HG02884 (cell line): Measurements from ENCODE around the gene NDUFS7.

Experiments used
- ATAC-seq: cut with Tn5 transposase; IDR thresholded peaks from one replicate; pipeline ENCODE4 v1.9.1; 2021; ENCODE audit warnings: mild to moderate bottlenecking, moderate library complexity; ENCODE audit not compliant: unreplicated experiment

NDUFS7 gene

GRCh38 chr19:1384478-1385110 lies 887 bp downstream of the NDUFS7 start:
- ATAC-seq: no peak

- ATAC-seq: no peak
Observed at GRCh38 chr19:1385816-1386215, 2.1 kb downstream of the NDUFS7 start.

- ATAC-seq: no peak
Observed at GRCh38 chr19:1386945-1387683, 3.4 kb downstream of the NDUFS7 start.

GRCh38 chr19:1387684-1388636 lies 4.3 kb downstream of the NDUFS7 start:
- no peak for ATAC-seq

GRCh38 chr19:1388637-1389026 lies 4.9 kb downstream of the NDUFS7 start:
- no peak for ATAC-seq

GRCh38 chr19:1389033-1389940 lies 5.6 kb downstream of the NDUFS7 start:
- no peak for ATAC-seq

- no peak for ATAC-seq
Observed at GRCh38 chr19:1390890-1391423, 7.2 kb downstream of the NDUFS7 start.

- no peak for ATAC-seq
Observed at GRCh38 chr19:1392407-1392806, 8.7 kb downstream of the NDUFS7 start.

- no peak for ATAC-seq
Observed at GRCh38 chr19:1392939-1393530, 9.3 kb downstream of the NDUFS7 start.

GRCh38 chr19:1393841-1394240 lies 10.1 kb downstream of the NDUFS7 start:
- ATAC-seq: no peak

GRCh38 chr19:1394252-1395193 lies 10.8 kb downstream of the NDUFS7 start:
- ATAC-seq: no peak

- no peak for ATAC-seq
Observed at GRCh38 chr19:1395194-1396018, 11.7 kb downstream of the NDUFS7 start.

GRCh38 chr19:1396019-1396767 lies 12.5 kb downstream of the NDUFS7 start:
- ATAC-seq: no peak

- no peak for ATAC-seq
Observed at GRCh38 chr19:1396768-1397679, 13.3 kb downstream of the NDUFS7 start.

GRCh38 chr19:1397838-1398237 lies 14.1 kb downstream of the NDUFS7 start:
- no peak for ATAC-seq

GRCh38 chr19:1399079-1399478 lies 15.4 kb downstream of the NDUFS7 start:
- no peak for ATAC-seq
